Activated CD4-positive, alpha-beta memory T cell treated with anti-CD3 and anti-CD28 coated beads for 36 hours (primary cell): ENCODE measurements around the gene ADCYAP1R1. TPM values are rescaled to one million over a fixed set of nuclear protein-coding genes. Genes with fewer than 3 reads are reported as not detected.
A peak's percentile ranks its signal among the peaks of the same experiment; 100 is the strongest.

Experiments
- CTCF ChIA-PET: fragments of 350-600 bp; sonication (Branson Sonifier 250); formaldehyde crosslinking; loops from one replicate; lab custom pipeline; 2021; ENCODE audit warnings: antibody characterized with exemption, inconsistent platforms; lab: Charles Lee
- POLR2A ChIA-PET: fragments of 350-600 bp; sonication (Branson Sonifier 250); formaldehyde crosslinking; loops from one replicate; lab custom pipeline; 2021; ENCODE audit warnings: antibody characterized with exemption; lab: Charles Lee
- DNase-seq: peaks from one replicate; pipeline ENCODE4 v3.0.0-alpha.2; 2020
- H3K27ac Mint-ChIP-seq: one replicate; pipeline ENCODE4 v1.8.0; 2021; ENCODE audit warnings: mixed read lengths
- H3K27me3 Mint-ChIP-seq: one replicate; pipeline ENCODE4 v1.8.0; 2021; ENCODE audit warnings: mixed read lengths
- H3K36me3 Mint-ChIP-seq: one replicate; pipeline ENCODE4 v1.8.0; 2021; ENCODE audit warnings: mixed read lengths
- H3K4me1 Mint-ChIP-seq: one replicate; pipeline ENCODE4 v1.8.0; 2021; ENCODE audit warnings: low read depth, mixed read lengths
- H3K4me3 Mint-ChIP-seq: one replicate; pipeline ENCODE4 v1.8.0; 2021; ENCODE audit warnings: mild to moderate bottlenecking, mixed read lengths
- H3K9me3 Mint-ChIP-seq: one replicate; pipeline ENCODE4 v1.8.0; 2021; ENCODE audit warnings: mixed read lengths
- intact Hi-C: fragments of 100-400 bp; cut with micrococcal nuclease; formaldehyde crosslinking; loops from one replicate; pipeline ENCODE4 v1.15.1; 2023
- total RNA-seq, 2 experiments: library from RNA; stranded (reverse); gene quantifications; one replicate each; pipeline ENCODE4 v1.2.3, GENCODE V29; 2021

The ADCYAP1R1 gene
- total RNA-seq, 2 experiments from 2014 or later = not detected

- H3K4me3 Mint-ChIP-seq = no peak overlapping the region
- no peak overlapping the region for H3K27ac Mint-ChIP-seq
- no peaks in the 10 kb centered on the region for H3K9me3 Mint-ChIP-seq
- DNase-seq = no peak
- ChIA-PET CTCF (no interaction called here), POLR2A (no interaction called here)
- H3K36me3 Mint-ChIP-seq = no peaks in the 10 kb centered on the region
- peaks cover 28% of the 10 kb centered on the region for H3K27me3 Mint-ChIP-seq
- peaks cover 1% of the 10 kb centered on the region for H3K4me1 Mint-ChIP-seq
- intact Hi-C loops = no loop called here
Observed at GRCh38 chr7:31047313-31048146, 4.6 kb upstream of the ADCYAP1R1 start.

GRCh38 chr7:31049005-31049765 lies 2.9 kb upstream of the ADCYAP1R1 start:
- Mint-ChIP-seq H3K4me3 (no peak overlapping the region), H3K27ac (no peak overlapping the region), H3K4me1 (peaks cover 1% of the 10 kb centered on the region), H3K9me3 (no peaks in the 10 kb centered on the region), H3K27me3 (peaks cover 27% of the 10 kb centered on the region), H3K36me3 (no peaks in the 10 kb centered on the region)
- no peak for DNase-seq
- ChIA-PET CTCF (interaction anchor here (1.1 kb wide), 1 partner anchor 73 kb away, joined by 3 read pairs; no protein-coding TSS in a partner anchor), POLR2A (no interaction called here)
- intact Hi-C loops = no loop called here

- CTCF ChIA-PET = no interaction called here
- H3K27ac Mint-ChIP-seq = no peak overlapping the region
Observed at GRCh38 chr7:31052487-31052840, 356 bp downstream of the ADCYAP1R1 start.

GRCh38 chr7:31052841-31053601 lies 913 bp downstream of the ADCYAP1R1 start:
- Mint-ChIP-seq H3K36me3 (no peaks in the 10 kb centered on the region), H3K4me1 (peaks cover 1% of the 10 kb centered on the region), H3K9me3 (no peaks in the 10 kb centered on the region), H3K4me3 (no peak overlapping the region), H3K27ac (no peak overlapping the region), H3K27me3 (peaks cover 28% of the 10 kb centered on the region)
- ChIA-PET POLR2A (no interaction called here), CTCF (no interaction called here)
- intact Hi-C loops = no loop called here
- DNase-seq = no peak

More at GRCh38 chr7:31052487-31052840, 356 bp downstream of the ADCYAP1R1 start:
- no peak for DNase-seq
- Mint-ChIP-seq H3K9me3 (no peaks in the 10 kb centered on the region), H3K27me3 (peaks cover 28% of the 10 kb centered on the region), H3K4me3 (no peak overlapping the region), H3K36me3 (no peaks in the 10 kb centered on the region), H3K4me1 (peaks cover 1% of the 10 kb centered on the region)
- POLR2A ChIA-PET = no interaction called here
- intact Hi-C loops = no loop called here

- H3K27ac Mint-ChIP-seq = no peak overlapping the region
- POLR2A ChIA-PET = no interaction called here
Observed at GRCh38 chr7:31053986-31054385, 1.9 kb downstream of the ADCYAP1R1 start.

GRCh38 chr7:31054608-31055278 lies 2.6 kb downstream of the ADCYAP1R1 start:
- ChIA-PET CTCF (no interaction called here), POLR2A (no interaction called here)
- peaks cover 26% of the 10 kb centered on the region for H3K27me3 Mint-ChIP-seq
- H3K9me3 Mint-ChIP-seq = no peaks in the 10 kb centered on the region
- H3K27ac Mint-ChIP-seq = no peak overlapping the region
- H3K36me3 Mint-ChIP-seq = no peaks in the 10 kb centered on the region
- intact Hi-C loops = no loop called here
- no peak overlapping the region for H3K4me3 Mint-ChIP-seq
- DNase-seq = no peak
- peaks cover 1% of the 10 kb centered on the region for H3K4me1 Mint-ChIP-seq

More at GRCh38 chr7:31053986-31054385, 1.9 kb downstream of the ADCYAP1R1 start:
- Mint-ChIP-seq H3K27me3 (peaks cover 28% of the 10 kb centered on the region), H3K4me3 (no peak overlapping the region), H3K36me3 (no peaks in the 10 kb centered on the region), H3K9me3 (no peaks in the 10 kb centered on the region), H3K4me1 (peaks cover 1% of the 10 kb centered on the region)
- no peak for DNase-seq
- intact Hi-C loops = no loop called here
- CTCF ChIA-PET = no interaction called here

GRCh38 chr7:31055471-31055870 lies 3.4 kb downstream of the ADCYAP1R1 start:
- CTCF ChIA-PET = no interaction called here

GRCh38 chr7:31056775-31057346 lies 4.8 kb downstream of the ADCYAP1R1 start:
- Mint-ChIP-seq H3K4me3 (no peak overlapping the region), H3K27ac (no peak overlapping the region), H3K4me1 (peaks cover under 1% of the 10 kb centered on the region), H3K27me3 (peaks cover 10% of the 10 kb centered on the region), H3K9me3 (no peaks in the 10 kb centered on the region), H3K36me3 (no peaks in the 10 kb centered on the region)
- intact Hi-C loops = no loop called here
- POLR2A ChIA-PET = no interaction called here
- CTCF ChIA-PET = no interaction called here
- DNase-seq = no peak

More at GRCh38 chr7:31055471-31055870, 3.4 kb downstream of the ADCYAP1R1 start:
- Mint-ChIP-seq H3K4me1 (peaks cover 1% of the 10 kb centered on the region), H3K9me3 (no peaks in the 10 kb centered on the region), H3K36me3 (no peaks in the 10 kb centered on the region), H3K27ac (no peak overlapping the region), H3K4me3 (no peak overlapping the region), H3K27me3 (peaks cover 23% of the 10 kb centered on the region)
- intact Hi-C loops = no loop called here
- DNase-seq = no peak
- POLR2A ChIA-PET = no interaction called here

GRCh38 chr7:31058122-31058521 lies 6.0 kb downstream of the ADCYAP1R1 start:
- H3K27ac Mint-ChIP-seq = no peak overlapping the region
- ChIA-PET CTCF (no interaction called here), POLR2A (no interaction called here)
- H3K27me3 Mint-ChIP-seq = peaks cover 8% of the 10 kb centered on the region
- no peaks in the 10 kb centered on the region for H3K9me3 Mint-ChIP-seq
- intact Hi-C loops = no loop called here
- no peaks in the 10 kb centered on the region for H3K4me1 Mint-ChIP-seq
- DNase-seq = peak; percentile 12
- no peak overlapping the region for H3K4me3 Mint-ChIP-seq
- no peaks in the 10 kb centered on the region for H3K36me3 Mint-ChIP-seq

- CTCF ChIA-PET = interaction anchor here (1.4 kb wide), 1 partner anchor 64 kb away, joined by 4 read pairs; no protein-coding TSS in a partner anchor
- POLR2A ChIA-PET = no interaction called here
- Mint-ChIP-seq H3K9me3 (no peaks in the 10 kb centered on the region), H3K4me1 (no peaks in the 10 kb centered on the region), H3K4me3 (no peak overlapping the region), H3K27me3 (peaks cover 5% of the 10 kb centered on the region), H3K36me3 (no peaks in the 10 kb centered on the region), H3K27ac (no peak overlapping the region)
- no peak for DNase-seq
- intact Hi-C loops = no loop called here
Observed at GRCh38 chr7:31058688-31059087, 6.6 kb downstream of the ADCYAP1R1 start.

GRCh38 chr7:31059551-31059950 lies 7.4 kb downstream of the ADCYAP1R1 start:
- Mint-ChIP-seq H3K9me3 (no peaks in the 10 kb centered on the region), H3K4me1 (no peaks in the 10 kb centered on the region), H3K36me3 (no peaks in the 10 kb centered on the region), H3K27ac (no peak overlapping the region), H3K4me3 (no peak overlapping the region), H3K27me3 (no peaks in the 10 kb centered on the region)
- intact Hi-C loops = no loop called here
- POLR2A ChIA-PET = no interaction called here
- CTCF ChIA-PET = interaction anchor here (1.4 kb wide), 1 partner anchor 63 kb away, joined by 4 read pairs; no protein-coding TSS in a partner anchor
- DNase-seq = no peak
